Measurements from ENCODE around the gene CNIH3.

Gene CNIH3

GRCh38 chr1:224740685-224741052 is 124.6 kb downstream of the CNIH3 start:
- TF ChIP-seq CTCF (IDR thresholded peaks at IDR 0.05): no peak
- no peaks in the 10 kb centered on the region for H3K9me3 ChIP-seq (ENCODE audit: control insufficient read depth, low read length)
- H2AFZ ChIP-seq: no peak overlapping the region
- no peaks in the 10 kb centered on the region for H3K36me3 ChIP-seq (ENCODE audit: control insufficient read depth, insufficient read depth, low read length)
- H3K4me2 ChIP-seq (ENCODE audit: low read length): no peak overlapping the region
- no peaks in the 10 kb centered on the region for H3K27me3 ChIP-seq (ENCODE audit: control insufficient read depth, insufficient read depth, low read length)
- no peak overlapping the region for H3K4me3 ChIP-seq (ENCODE audit: low read depth, low read length)
- no peak overlapping the region for H3K9ac ChIP-seq
- no peaks in the 10 kb centered on the region for H3K4me1 ChIP-seq
- H3K79me2 ChIP-seq: no peaks in the 10 kb centered on the region
- no peak overlapping the region for H3K27ac ChIP-seq

GRCh38 chr1:224742349-224742748 is 126.2 kb downstream of the CNIH3 start:
- H3K36me3 ChIP-seq (ENCODE audit: control insufficient read depth, insufficient read depth, low read length): no peaks in the 10 kb centered on the region
- H2AFZ ChIP-seq: no peak overlapping the region
- H3K79me2 ChIP-seq: no peaks in the 10 kb centered on the region

GRCh38 chr1:224743608-224744164 is 127.6 kb downstream of the CNIH3 start:
- Histone ChIP-seq H2AFZ (no peak overlapping the region), H3K9ac (no peak overlapping the region), H3K36me3 (ENCODE audit: control insufficient read depth, insufficient read depth, low read length) (no peaks in the 10 kb centered on the region), H3K4me1 (no peaks in the 10 kb centered on the region), H3K4me2 (ENCODE audit: low read length) (no peak overlapping the region), H3K79me2 (no peaks in the 10 kb centered on the region), H3K4me3 (ENCODE audit: low read depth, low read length) (no peak overlapping the region), H3K27ac (no peak overlapping the region), H3K27me3 (ENCODE audit: control insufficient read depth, insufficient read depth, low read length) (no peaks in the 10 kb centered on the region), H3K9me3 (ENCODE audit: control insufficient read depth, low read length) (no peaks in the 10 kb centered on the region)
- no peak for TF ChIP-seq CTCF (IDR thresholded peaks at IDR 0.05)

More at GRCh38 chr1:224742349-224742748, 126.2 kb downstream of the CNIH3 start:
- H3K4me2 ChIP-seq (ENCODE audit: low read length): no peak overlapping the region
- no peaks in the 10 kb centered on the region for H3K4me1 ChIP-seq
- H3K27me3 ChIP-seq (ENCODE audit: control insufficient read depth, insufficient read depth, low read length): no peaks in the 10 kb centered on the region
- no peak overlapping the region for H3K4me3 ChIP-seq (ENCODE audit: low read depth, low read length)
- H3K9me3 ChIP-seq (ENCODE audit: control insufficient read depth, low read length): no peaks in the 10 kb centered on the region
- no peak for TF ChIP-seq CTCF (IDR thresholded peaks at IDR 0.05)
- no peak overlapping the region for H3K9ac ChIP-seq
- no peak overlapping the region for H3K27ac ChIP-seq

GRCh38 chr1:224744521-224744920 is 128.4 kb downstream of the CNIH3 start:
- H3K4me1 ChIP-seq: no peaks in the 10 kb centered on the region
- H2AFZ ChIP-seq: no peak overlapping the region
- no peak overlapping the region for H3K4me3 ChIP-seq (ENCODE audit: low read depth, low read length)
- no peak for TF ChIP-seq CTCF (IDR thresholded peaks at IDR 0.05)
- no peaks in the 10 kb centered on the region for H3K79me2 ChIP-seq
- H3K9ac ChIP-seq: no peak overlapping the region
- no peak overlapping the region for H3K4me2 ChIP-seq (ENCODE audit: low read length)
- H3K9me3 ChIP-seq (ENCODE audit: control insufficient read depth, low read length): no peaks in the 10 kb centered on the region
- H3K27ac ChIP-seq: no peak overlapping the region
- no peaks in the 10 kb centered on the region for H3K36me3 ChIP-seq (ENCODE audit: control insufficient read depth, insufficient read depth, low read length)
- no peaks in the 10 kb centered on the region for H3K27me3 ChIP-seq (ENCODE audit: control insufficient read depth, insufficient read depth, low read length)

GRCh38 chr1:224745394-224745793 is 129.3 kb downstream of the CNIH3 start:
- no peak overlapping the region for H3K27ac ChIP-seq
- no peaks in the 10 kb centered on the region for H3K4me1 ChIP-seq
- H3K27me3 ChIP-seq (ENCODE audit: control insufficient read depth, insufficient read depth, low read length): no peaks in the 10 kb centered on the region
- H3K36me3 ChIP-seq (ENCODE audit: control insufficient read depth, insufficient read depth, low read length): no peaks in the 10 kb centered on the region
- H3K4me2 ChIP-seq (ENCODE audit: low read length): no peak overlapping the region
- no peak for TF ChIP-seq CTCF (IDR thresholded peaks at IDR 0.05)
- H3K9ac ChIP-seq: no peak overlapping the region
- H3K4me3 ChIP-seq (ENCODE audit: low read depth, low read length): no peak overlapping the region
- no peak overlapping the region for H2AFZ ChIP-seq
- H3K79me2 ChIP-seq: no peaks in the 10 kb centered on the region
- no peaks in the 10 kb centered on the region for H3K9me3 ChIP-seq (ENCODE audit: control insufficient read depth, low read length)

Measured in parathyroid adenoma (tissue), 2 donors.